Suppressor macrophage (primary cell): ENCODE measurements around the gene ADAMTS14.

Experiments used
- DNase-seq, 4 experiments: peaks; one replicate each; pipeline ENCODE4 v3.0.0-alpha.2; 2020 to 2022

ADAMTS14 gene

GRCh38 chr10:70791386-70792039 lies 119.2 kb downstream of the ADAMTS14 start:
- no peak for DNase-seq

- DNase-seq = no peak
Observed at GRCh38 chr10:70795613-70796012, 123.3 kb downstream of the ADAMTS14 start.

- no peak for DNase-seq
Observed at GRCh38 chr10:70797840-70798239, 125.5 kb downstream of the ADAMTS14 start.

GRCh38 chr10:70799124-70799523 lies 126.8 kb downstream of the ADAMTS14 start:
- peak; percentile 33 to 57 (median 52) for DNase-seq

- no peak for DNase-seq
Observed at GRCh38 chr10:70801854-70802253, 129.5 kb downstream of the ADAMTS14 start.

- DNase-seq = no peak
Observed at GRCh38 chr10:70803775-70804420, 131.6 kb downstream of the ADAMTS14 start.

GRCh38 chr10:70804421-70804808 lies 132.1 kb downstream of the ADAMTS14 start:
- no peak for DNase-seq

GRCh38 chr10:70805619-70806215 lies 133.4 kb downstream of the ADAMTS14 start:
- no peak for DNase-seq

- DNase-seq = no peak
Observed at GRCh38 chr10:70806841-70807240, 134.5 kb downstream of the ADAMTS14 start.

- no peak for DNase-seq
Observed at GRCh38 chr10:70807556-70807955, 135.2 kb downstream of the ADAMTS14 start.

GRCh38 chr10:70809011-70809611 lies 136.8 kb downstream of the ADAMTS14 start:
- DNase-seq = no peak

- DNase-seq = no peak
Observed at GRCh38 chr10:70809726-70810125, 137.4 kb downstream of the ADAMTS14 start.

- DNase-seq = no peak
Observed at GRCh38 chr10:70810967-70811366, 138.7 kb downstream of the ADAMTS14 start.

- no peak for DNase-seq
Observed at GRCh38 chr10:70811881-70812280, 139.6 kb downstream of the ADAMTS14 start.
